ENCODE results near the gene PLCB4.
A peak's percentile ranks its signal among the peaks of the same experiment; 100 is the strongest.

PLCB4 gene

GRCh38 chr20:9109566-9109965 lies 40.7 kb downstream of the PLCB4 start:
- DNase-seq = no peak

DNA sequence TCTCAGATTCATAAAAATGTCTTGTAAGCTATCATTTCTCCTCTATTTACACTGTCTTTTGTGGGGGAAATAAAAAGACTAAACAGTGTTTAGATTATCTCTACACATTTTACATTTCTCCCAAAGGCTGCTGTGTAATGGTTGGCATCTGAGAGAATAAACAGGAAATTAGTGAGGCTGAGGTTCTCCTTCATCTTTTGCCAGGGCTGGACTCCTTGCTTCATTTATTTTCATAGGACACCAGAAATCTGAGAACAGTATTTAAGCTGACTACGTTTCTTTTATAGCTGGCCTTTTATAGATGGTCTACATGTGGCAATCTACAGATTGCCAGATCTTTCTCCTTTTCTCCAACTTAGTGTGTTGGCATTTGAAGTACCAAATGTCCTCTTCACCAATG lies 41.5 kb downstream of the PLCB4 start:
- DNase-seq = no peak

DNA sequence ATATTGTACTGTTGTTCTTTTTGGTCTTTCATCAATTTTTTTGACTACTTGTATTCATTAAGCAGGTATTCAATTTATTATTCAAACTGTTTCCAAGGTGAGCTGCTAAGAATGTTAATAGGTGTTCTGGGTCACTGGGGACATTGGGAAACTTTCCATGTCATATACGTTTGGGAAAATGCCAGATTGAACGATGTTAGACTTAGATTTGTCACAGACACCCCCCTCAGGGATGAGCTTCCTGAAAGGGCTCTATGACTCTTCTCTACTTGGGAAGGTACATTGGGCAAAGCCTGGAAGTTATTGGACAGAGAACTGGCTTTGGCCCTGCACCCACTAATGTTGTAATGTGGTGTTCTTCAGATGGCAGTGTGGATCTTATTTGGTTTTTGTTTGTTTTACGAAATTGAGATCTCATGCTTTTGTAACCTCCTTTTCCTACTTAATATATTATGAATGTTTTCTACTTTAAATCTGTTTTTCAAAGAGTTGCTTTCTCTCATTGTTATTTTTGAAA lies 42.1 kb downstream of the PLCB4 start:
- no peak for DNase-seq

- no peak for DNase-seq
Observed at GRCh38 chr20:9112541-9113515, 43.9 kb downstream of the PLCB4 start.

DNA sequence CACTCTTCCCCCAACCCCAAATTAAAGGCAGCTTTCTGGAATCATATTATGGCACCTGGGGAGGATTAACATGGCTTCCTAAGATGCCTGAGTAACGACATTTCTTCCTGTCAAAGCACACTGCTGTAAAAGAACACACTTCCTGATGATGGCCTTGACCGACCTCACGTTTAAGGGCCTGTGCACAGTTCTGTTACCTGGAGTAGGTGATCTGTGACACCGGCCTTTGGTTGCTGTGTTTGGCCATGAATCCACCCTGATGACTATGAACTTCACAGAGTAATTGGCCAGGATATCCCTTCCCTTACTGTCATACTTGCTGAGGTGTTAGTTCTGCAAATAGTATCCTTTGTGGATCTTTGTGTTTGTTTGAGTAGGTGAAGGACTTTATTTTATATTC lies 45.8 kb downstream of the PLCB4 start:
- DNase-seq = peak; percentile 86

DNA sequence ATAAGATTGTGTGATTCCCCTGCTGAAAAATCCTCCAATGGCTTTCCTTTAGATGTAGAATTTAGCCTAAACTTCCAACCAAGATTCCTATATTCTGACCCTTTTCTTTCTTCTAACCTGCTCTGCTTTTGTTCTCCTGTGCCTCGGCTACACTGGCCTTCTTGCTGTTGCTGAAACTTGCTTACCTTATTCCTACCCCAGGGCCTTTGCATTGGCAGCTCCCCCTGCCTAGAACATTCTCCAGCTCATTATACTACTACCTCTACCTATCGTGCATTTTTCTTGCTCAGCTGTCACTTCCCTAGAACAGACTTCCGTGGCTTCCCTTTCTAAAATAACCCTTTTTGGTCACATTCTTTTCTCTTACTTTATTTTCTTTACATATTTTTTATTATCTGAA lies 48.7 kb downstream of the PLCB4 start:
- DNase-seq = no peak

DNA sequence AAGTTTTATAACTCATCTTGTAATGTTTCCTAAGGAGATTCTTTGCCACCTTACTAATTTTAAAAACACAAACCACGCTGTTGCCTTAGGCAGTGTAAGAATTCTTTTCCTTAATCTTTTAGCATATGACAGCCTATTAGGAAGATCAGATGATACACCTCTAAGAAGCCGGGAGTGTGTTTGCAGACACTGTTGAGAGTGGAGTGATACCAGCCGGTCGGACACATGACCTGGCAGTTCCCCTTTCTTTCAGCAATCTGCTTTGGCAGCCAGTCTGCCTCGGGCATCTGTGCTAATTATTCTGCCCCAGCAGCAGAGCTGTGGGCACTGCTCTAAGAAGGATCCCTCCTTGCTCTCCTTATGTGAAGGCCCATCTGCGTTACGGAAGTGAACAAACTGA lies 50.9 kb downstream of the PLCB4 start:
- peak; percentile 84 for DNase-seq

GRCh38 chr20:9121211-9121610 lies 52.3 kb downstream of the PLCB4 start:
- DNase-seq = no peak

DNA sequence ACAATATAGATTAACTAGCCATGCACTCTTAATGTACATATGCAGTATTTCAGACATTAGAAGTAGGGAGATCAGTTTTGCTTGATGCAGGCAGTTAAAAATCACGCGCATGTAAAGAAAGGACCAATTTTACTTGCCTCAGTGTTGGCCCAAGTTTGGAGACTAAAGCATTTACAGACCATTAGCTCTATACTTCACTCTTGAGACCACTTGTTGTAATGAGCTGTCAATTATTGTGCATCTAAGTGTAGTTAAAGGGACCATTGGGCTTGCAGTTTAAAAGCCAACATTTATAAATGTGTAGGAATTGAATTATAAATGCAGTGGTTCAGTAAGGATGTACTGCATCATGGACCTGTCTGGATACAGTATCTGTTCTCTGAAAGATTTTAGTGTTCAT lies 53.7 kb downstream of the PLCB4 start:
- no peak for DNase-seq

- no peak for DNase-seq
Observed at GRCh38 chr20:9126527-9126926, 57.6 kb downstream of the PLCB4 start.

DNA sequence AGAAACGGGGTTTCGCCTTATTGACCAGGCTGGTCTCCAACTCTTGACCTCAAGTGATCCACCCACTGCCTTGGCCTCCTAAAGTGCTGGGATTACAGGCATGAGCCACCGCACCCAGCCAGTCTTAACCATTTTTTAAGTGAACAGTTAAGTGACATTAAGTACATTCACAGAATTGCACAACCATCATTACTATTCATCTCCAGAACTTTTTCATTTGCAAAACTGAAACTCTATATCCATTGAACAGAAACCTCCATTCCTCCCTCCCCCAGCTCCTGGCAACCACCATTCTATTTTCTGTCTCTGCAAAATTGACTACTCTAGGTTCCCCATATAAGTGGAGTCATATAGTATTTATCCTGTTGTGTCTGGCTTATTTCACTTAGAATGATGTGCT lies 59.7 kb downstream of the PLCB4 start:
- DNase-seq = no peak

- no peak for DNase-seq
Observed at GRCh38 chr20:9129756-9130155, 60.9 kb downstream of the PLCB4 start.

GRCh38 chr20:9130521-9130920 lies 61.6 kb downstream of the PLCB4 start:
- no peak for DNase-seq

GRCh38 chr20:9131841-9132240 lies 63.0 kb downstream of the PLCB4 start:
- DNase-seq = no peak

- DNase-seq = no peak
Observed at GRCh38 chr20:9134346-9134745, 65.5 kb downstream of the PLCB4 start.

GRCh38 chr20:9136114-9136513 lies 67.2 kb downstream of the PLCB4 start:
- no peak for DNase-seq

DNA sequence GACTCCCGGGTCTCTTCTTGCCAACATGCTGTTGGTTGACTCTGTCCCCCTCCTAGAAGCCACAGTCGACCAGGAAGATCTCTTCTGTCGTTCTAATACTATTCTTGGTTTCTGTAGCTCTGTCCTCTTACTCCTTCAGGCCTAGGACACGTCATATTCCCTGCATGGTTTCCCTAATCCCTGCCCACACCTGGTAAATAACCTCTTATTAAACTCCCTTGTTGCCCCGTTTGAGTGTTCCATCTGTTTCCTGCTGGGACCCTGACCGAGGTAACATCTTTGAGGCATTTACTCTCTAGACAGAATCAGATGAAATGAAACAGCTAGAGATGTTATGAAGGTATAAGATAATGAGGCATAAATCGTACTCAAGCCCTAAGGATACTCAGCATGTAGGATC lies 68.1 kb downstream of the PLCB4 start:
- DNase-seq = peak; percentile 23

GRCh38 chr20:9139106-9139833 lies 70.4 kb downstream of the PLCB4 start:
- no peak for DNase-seq

DNA sequence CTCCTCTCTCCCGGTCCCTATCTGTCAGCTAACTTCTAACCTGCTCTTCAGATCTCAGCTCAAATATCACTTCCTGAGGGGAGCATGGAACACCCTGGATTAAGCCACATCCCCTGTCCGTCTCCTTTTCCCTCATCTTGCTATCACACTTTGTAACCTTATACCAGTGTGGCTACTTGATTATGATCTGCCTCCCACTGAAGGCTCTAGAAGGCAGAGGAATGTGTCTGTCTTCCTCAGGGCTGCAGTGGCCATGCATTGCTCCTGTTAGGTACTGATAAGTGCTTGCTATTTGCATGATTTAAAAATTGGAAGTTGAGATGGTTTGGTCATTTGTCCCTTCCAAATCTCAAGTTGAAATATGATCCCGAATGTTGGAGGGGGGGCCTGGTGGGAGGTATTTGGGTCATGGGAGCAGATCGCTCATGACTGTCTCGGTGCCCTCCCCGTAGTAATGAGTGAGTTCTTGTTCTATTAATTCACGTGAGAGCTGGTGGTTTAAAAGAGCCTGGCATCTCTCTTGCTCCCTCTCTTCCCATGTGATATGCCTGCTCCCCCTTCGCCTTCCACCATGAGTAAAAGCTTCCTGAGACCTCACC lies 71.4 kb downstream of the PLCB4 start:
- no peak for DNase-seq

DNA sequence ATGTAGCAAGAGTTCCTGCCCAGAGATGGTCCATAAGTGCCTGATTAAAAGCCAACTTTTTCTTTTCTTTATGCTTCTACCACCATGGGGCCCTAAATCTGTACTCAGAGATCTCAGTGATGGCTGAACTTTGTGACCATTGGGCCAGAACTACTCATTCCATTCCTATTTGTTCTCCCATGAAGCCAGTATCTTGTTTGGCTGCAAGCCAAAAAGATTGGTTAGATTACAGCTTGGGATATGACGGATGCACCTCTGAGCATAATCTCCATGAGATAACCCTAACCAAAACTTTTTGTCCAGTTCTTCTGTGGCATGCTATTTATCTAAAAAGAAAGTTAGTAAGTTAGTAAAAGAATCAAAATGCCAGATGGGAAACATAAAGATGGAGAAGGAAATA lies 72.2 kb downstream of the PLCB4 start:
- DNase-seq = peak; percentile 3

DNA sequence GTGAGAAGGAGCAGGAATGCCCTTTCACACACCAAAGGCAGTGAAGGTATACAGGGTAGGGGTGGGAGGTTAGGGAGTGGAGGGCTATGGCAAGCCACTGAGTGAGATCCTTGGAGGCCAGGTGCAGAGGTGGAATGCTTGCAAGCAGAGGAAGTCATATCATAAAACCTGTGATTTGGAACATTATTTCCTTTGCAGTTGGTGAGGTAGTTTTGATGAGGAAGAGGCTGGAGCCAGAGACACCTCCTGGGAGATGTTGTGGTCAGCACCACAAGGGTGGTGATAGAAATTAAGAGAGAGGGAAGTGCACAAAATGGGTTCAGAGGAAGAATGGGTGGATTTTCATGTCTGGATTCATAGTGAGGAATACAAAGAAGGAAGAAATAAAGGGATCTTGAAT lies 73.0 kb downstream of the PLCB4 start:
- no peak for DNase-seq

DNA sequence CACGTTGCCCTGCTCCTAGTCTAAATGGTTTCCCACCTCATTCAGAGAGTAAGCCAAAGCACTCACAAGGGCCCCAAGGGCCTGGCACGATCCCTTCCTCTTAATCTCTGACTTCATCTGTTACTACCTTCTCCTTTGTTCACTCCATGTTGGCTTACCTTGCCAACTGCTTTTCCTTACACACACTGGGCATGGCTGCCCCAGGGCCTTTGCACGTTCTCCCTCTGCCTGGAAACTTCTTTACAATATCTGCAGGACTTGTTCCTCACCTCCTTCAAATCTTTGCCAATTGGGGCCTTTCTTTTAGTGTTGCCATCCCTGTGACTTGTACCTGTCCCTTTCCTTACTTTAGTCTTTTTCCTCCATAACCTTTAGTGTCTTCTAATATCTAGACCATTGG lies 73.9 kb downstream of the PLCB4 start:
- no peak for DNase-seq

- no peak for DNase-seq
Observed at GRCh38 chr20:9143926-9144325, 75.0 kb downstream of the PLCB4 start.

DNA sequence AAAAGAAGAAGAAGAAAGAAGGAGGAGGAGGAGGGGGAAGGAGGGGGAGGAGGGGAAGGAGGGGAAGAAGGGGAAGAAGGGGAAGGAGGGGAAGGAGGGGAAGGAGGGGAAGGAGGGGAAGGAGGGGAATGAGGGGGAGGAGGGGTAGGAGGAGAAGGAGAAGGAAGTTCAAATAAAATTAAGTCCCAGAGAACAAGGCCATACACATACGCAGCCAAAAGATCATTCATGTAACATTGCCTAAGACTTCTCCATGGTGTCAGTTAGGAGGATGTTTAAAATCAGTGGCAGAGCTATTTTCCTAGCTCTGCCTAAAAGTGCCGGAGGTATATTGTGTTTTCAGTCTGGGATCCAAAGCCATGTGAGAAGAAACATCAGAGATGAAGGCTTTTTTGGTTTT lies 75.8 kb downstream of the PLCB4 start:
- DNase-seq = no peak

All from NCI-H82 (cell line).